Bronchial epithelial cell (primary cell): ENCODE measurements around the gene RAB10. TPM values are rescaled to one million over a fixed set of nuclear protein-coding genes. Genes with fewer than 3 reads are reported as not detected.

Experiments
- DNase-seq: peaks from one replicate; pipeline ENCODE4 v3.0.0-alpha.2; 2010; ENCODE audit warnings: low read depth
- FAIRE-seq: peaks from 2 replicates; lab custom pipeline; 2011; peaks lifted over from hg19 to GRCh38; lab: Jason Lieb, UNC
- H3K27me3 ChIP-seq: 2 replicates; pipeline ENCODE4 v1.5.1; 2011; ENCODE audit warnings: low read length; ENCODE audit not compliant: control insufficient read depth, insufficient read depth
- H3K36me3 ChIP-seq: 2 replicates; pipeline ENCODE4 v1.5.1; 2011; ENCODE audit warnings: low read length; ENCODE audit not compliant: control insufficient read depth, insufficient read depth
- H3K4me3 ChIP-seq: 2 replicates; pipeline ENCODE4 v1.5.1; 2011; ENCODE audit warnings: mild to moderate bottlenecking, low read depth, low read length, control low read depth
- total RNA-seq: library from RNA; depleted of rRNA; stranded (reverse); fragments of >200 nt; gene quantifications from 2 replicates; pipeline ENCODE4 v1.2.1, GENCODE V29; 2014
- TF ChIP-seq, protein P1 (sequence below): IDR thresholded peaks from 2 replicates; pipeline ENCODE4 v1.5.1; 2011; ENCODE audit warnings: mild to moderate bottlenecking, moderate library complexity, low read length, control low read depth, inconsistent platforms; ENCODE audit not compliant: insufficient read depth, severe bottlenecking

Gene RAB10
- total RNA-seq, 1 donor from 2014 or later = 308 TPM

- Histone ChIP-seq H3K4me3 (no peak overlapping the region), H3K27me3 (no peaks in the 10 kb centered on the region), H3K36me3 (peaks cover 9% of the 10 kb centered on the region)
- TF ChIP-seq, protein P1, sequence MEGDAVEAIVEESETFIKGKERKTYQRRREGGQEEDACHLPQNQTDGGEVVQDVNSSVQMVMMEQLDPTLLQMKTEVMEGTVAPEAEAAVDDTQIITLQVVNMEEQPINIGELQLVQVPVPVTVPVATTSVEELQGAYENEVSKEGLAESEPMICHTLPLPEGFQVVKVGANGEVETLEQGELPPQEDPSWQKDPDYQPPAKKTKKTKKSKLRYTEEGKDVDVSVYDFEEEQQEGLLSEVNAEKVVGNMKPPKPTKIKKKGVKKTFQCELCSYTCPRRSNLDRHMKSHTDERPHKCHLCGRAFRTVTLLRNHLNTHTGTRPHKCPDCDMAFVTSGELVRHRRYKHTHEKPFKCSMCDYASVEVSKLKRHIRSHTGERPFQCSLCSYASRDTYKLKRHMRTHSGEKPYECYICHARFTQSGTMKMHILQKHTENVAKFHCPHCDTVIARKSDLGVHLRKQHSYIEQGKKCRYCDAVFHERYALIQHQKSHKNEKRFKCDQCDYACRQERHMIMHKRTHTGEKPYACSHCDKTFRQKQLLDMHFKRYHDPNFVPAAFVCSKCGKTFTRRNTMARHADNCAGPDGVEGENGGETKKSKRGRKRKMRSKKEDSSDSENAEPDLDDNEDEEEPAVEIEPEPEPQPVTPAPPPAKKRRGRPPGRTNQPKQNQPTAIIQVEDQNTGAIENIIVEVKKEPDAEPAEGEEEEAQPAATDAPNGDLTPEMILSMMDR = no peak
- DNase-seq = no peak
- no peak for FAIRE-seq
Measured at GRCh38 chr2:26058390-26058789, 24.5 kb downstream of the RAB10 start.

DNA sequence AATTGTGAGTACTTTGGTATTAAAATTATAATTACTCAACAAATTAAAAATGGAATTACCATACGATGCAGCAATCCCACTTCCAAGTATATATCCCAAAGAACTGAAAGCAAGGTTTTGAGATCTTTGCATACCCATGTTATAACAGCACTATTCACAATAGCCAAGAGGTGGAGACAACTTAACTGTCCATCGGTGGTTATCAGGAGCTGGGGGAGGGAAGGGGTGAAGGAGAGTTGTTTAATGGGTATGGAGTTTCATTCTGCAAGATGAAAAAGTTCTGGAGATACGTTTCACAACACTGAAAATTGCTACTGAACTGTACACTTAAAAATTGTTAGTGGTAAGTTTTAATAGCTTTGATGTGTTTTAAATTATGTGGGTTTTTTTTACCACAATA is 25.7 kb downstream of the RAB10 start:
- TF ChIP-seq, protein P1 = no peak
- H3K36me3 ChIP-seq = peaks cover 9% of the 10 kb centered on the region
- FAIRE-seq (no peak), DNase-seq (no peak)
- H3K27me3 ChIP-seq = no peaks in the 10 kb centered on the region
- H3K4me3 ChIP-seq = no peak overlapping the region

GRCh38 chr2:26061539-26061938 is 27.7 kb downstream of the RAB10 start:
- FAIRE-seq (no peak), DNase-seq (no peak)
- H3K27me3 ChIP-seq = no peaks in the 10 kb centered on the region
- H3K4me3 ChIP-seq = no peak overlapping the region
- H3K36me3 ChIP-seq = peaks cover 8% of the 10 kb centered on the region
- TF ChIP-seq, protein P1 = no peak

GRCh38 chr2:26064846-26065245 is 31.0 kb downstream of the RAB10 start:
- no peak for FAIRE-seq
- TF ChIP-seq, protein P1 = no peak
- Histone ChIP-seq H3K36me3 (peaks cover 6% of the 10 kb centered on the region), H3K27me3 (no peaks in the 10 kb centered on the region), H3K4me3 (no peak overlapping the region)
- DNase-seq = no peak

GRCh38 chr2:26067186-26067974 is 33.5 kb downstream of the RAB10 start:
- FAIRE-seq (no peak), DNase-seq (no peak)
- H3K27me3 ChIP-seq = no peaks in the 10 kb centered on the region
- H3K36me3 ChIP-seq = peaks cover 1% of the 10 kb centered on the region
- H3K4me3 ChIP-seq = no peak overlapping the region
- TF ChIP-seq, protein P1 = no peak
